ENCODE results near the gene TSHZ2. TPM values are rescaled to one million over a fixed set of nuclear protein-coding genes. Genes with fewer than 3 reads are reported as not detected.
"Not testable (repeated sequence)": the region's sequence is repeated elsewhere in the genome, so short reads cannot be mapped to it uniquely, and the experiment has no call there.

TSHZ2 gene
- total RNA-seq, 2 donors from 2014 or later: 3.3 to 6.2 TPM

GRCh38 chr20:53411891-53412290, 439.7 kb downstream of the TSHZ2 start:
- Histone ChIP-seq H3K9me3 (no peaks in the 10 kb centered on the region), H3K27me3 (no peaks in the 10 kb centered on the region), H3K4me3 (no peak overlapping the region), H3K4me1 (peaks cover 0 to 12% of the 10 kb centered on the region in 2 donors), H3K36me3 (no peaks in the 10 kb centered on the region), H3K27ac (no peak overlapping the region)
- TF ChIP-seq CTCF (IDR thresholded peaks at IDR 0.05): no peak
- no peak for DNase-seq (ENCODE audit: low spot score)

- Histone ChIP-seq H3K4me3 (no peak overlapping the region), H3K27me3 (no peaks in the 10 kb centered on the region)
- TF ChIP-seq CTCF (IDR thresholded peaks at IDR 0.05): no peak
These were observed 440.5 kb downstream of the TSHZ2 start for GRCh38 chr20:53412577-53413185.

GRCh38 chr20:53413186-53413631, 441.1 kb downstream of the TSHZ2 start:
- no peaks in the 10 kb centered on the region for H3K9me3 ChIP-seq
- no peaks in the 10 kb centered on the region for H3K27me3 ChIP-seq
- no peak overlapping the region for H3K4me3 ChIP-seq
- no peak for DNase-seq (ENCODE audit: low spot score)
- peaks cover 0 to 7% of the 10 kb centered on the region in 2 donors for H3K4me1 ChIP-seq
- peak in 1 of 2 donors; percentile 38 for TF ChIP-seq CTCF (IDR thresholded peaks at IDR 0.05)
- no peaks in the 10 kb centered on the region for H3K36me3 ChIP-seq
- no peak overlapping the region for H3K27ac ChIP-seq

More at GRCh38 chr20:53412577-53413185, 440.5 kb downstream of the TSHZ2 start:
- H3K9me3 ChIP-seq: no peaks in the 10 kb centered on the region
- H3K36me3 ChIP-seq: no peaks in the 10 kb centered on the region
- H3K4me1 ChIP-seq: peaks cover 0 to 12% of the 10 kb centered on the region in 2 donors
- DNase-seq (ENCODE audit: low spot score): no peak
- no peak overlapping the region for H3K27ac ChIP-seq

GRCh38 chr20:53413845-53414244, 441.7 kb downstream of the TSHZ2 start:
- not testable (repeated sequence) for DNase-seq (ENCODE audit: low spot score); H3K27me3 ChIP-seq; H3K4me1 ChIP-seq; H3K36me3 ChIP-seq; H3K9me3 ChIP-seq; H3K4me3 ChIP-seq; H3K27ac ChIP-seq

GRCh38 chr20:53419693-53420460, 447.7 kb downstream of the TSHZ2 start:
- H3K4me3 ChIP-seq: no peak overlapping the region
- H3K27ac ChIP-seq: no peak overlapping the region
- H3K36me3 ChIP-seq: no peaks in the 10 kb centered on the region
- no peaks in the 10 kb centered on the region for H3K4me1 ChIP-seq
- DNase-seq (ENCODE audit: low spot score): no peak
- H3K27me3 ChIP-seq: no peaks in the 10 kb centered on the region
- TF ChIP-seq CTCF (IDR thresholded peaks at IDR 0.05): no peak
- no peaks in the 10 kb centered on the region for H3K9me3 ChIP-seq

GRCh38 chr20:53421343-53421742, 449.2 kb downstream of the TSHZ2 start:
- H3K27ac ChIP-seq: no peak overlapping the region
- H3K9me3 ChIP-seq: no peaks in the 10 kb centered on the region
- H3K4me3 ChIP-seq: no peak overlapping the region
- TF ChIP-seq CTCF (IDR thresholded peaks at IDR 0.05): no peak
- no peaks in the 10 kb centered on the region for H3K27me3 ChIP-seq
- no peaks in the 10 kb centered on the region for H3K36me3 ChIP-seq
- H3K4me1 ChIP-seq: no peaks in the 10 kb centered on the region
- DNase-seq (ENCODE audit: low spot score): no peak
